ENCODE results near the gene HSD3B2. TPM values are rescaled to one million over a fixed set of nuclear protein-coding genes. Genes with fewer than 3 reads are reported as not detected.

HSD3B2 gene
- total and polyA plus RNA-seq, 10 donors = 0.06 TPM; not detected in 9

DNA sequence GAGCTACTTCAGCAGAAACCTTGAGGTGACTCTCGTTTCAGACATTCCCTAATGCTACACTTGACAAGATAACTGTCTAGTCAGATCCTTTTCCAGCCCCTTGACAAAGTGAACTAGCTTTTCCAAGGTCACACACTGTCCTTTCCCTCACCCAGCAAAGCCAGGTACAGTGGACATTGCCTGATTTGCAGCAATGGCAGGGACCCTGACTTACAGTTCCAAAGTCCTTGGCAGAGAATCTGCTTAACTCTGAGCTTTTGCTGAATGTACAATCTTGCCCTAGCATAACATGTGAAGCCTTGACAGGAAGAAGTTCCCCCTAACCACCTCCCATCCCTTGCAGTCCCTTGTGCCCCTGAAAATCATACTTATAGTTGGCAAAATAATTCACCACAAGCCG is 37.1 kb downstream of the HSD3B2 start:
- Histone ChIP-seq H3K36me3 (no peaks in the 10 kb centered on the region), H3K9me3 (no peaks in the 10 kb centered on the region), H3K27me3 (replicated peaks in 1 of 7) (no peaks in the 10 kb centered on the region), H3K27ac (no peak overlapping the region), H3K4me1 (peaks cover 0 to 3% (median 0%) of the 10 kb centered on the region in 6 donors), H3K4me3 (no peak overlapping the region)
- DNase-seq = no peak
- WGBS, 5 donors = 31 to 54% (median 43%) methylated on average over 2 of the region's 2 CpGs
- TF ChIP-seq, protein P1, sequence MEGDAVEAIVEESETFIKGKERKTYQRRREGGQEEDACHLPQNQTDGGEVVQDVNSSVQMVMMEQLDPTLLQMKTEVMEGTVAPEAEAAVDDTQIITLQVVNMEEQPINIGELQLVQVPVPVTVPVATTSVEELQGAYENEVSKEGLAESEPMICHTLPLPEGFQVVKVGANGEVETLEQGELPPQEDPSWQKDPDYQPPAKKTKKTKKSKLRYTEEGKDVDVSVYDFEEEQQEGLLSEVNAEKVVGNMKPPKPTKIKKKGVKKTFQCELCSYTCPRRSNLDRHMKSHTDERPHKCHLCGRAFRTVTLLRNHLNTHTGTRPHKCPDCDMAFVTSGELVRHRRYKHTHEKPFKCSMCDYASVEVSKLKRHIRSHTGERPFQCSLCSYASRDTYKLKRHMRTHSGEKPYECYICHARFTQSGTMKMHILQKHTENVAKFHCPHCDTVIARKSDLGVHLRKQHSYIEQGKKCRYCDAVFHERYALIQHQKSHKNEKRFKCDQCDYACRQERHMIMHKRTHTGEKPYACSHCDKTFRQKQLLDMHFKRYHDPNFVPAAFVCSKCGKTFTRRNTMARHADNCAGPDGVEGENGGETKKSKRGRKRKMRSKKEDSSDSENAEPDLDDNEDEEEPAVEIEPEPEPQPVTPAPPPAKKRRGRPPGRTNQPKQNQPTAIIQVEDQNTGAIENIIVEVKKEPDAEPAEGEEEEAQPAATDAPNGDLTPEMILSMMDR (IDR thresholded peaks at IDR 0.05 in 8 of 11, conservative IDR thresholded peaks at IDR 0.05 in 3 of 11) = no peak
- TF ChIP-seq POLR2AphosphoS5 (IDR thresholded peaks at IDR 0.05) (no peak), POLR2A (IDR thresholded peaks at IDR 0.05) (no peak)
- intact Hi-C loops (cut with DNase I; ENCODE audit: low total_unique reads) = no loop called here

DNA sequence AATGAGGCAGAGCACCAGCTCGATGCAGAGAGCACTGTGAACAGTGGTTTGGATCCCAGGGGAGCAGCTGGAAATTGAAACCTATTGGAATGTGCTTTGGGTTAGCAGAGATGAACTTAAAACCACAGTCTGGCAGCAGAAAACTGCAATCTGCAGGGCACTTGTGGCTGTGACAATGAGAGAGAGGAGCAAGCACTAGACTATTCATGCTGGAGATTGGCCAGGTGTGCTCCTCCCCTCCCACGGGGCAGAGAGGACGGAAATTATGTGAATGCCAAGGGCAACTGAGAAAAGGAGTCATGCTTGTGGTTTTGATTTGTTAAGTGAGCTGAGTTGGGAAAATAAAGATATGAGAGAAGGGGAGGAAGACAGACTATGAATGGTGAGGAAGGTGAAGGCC is 38.1 kb downstream of the HSD3B2 start:
- peaks cover 0 to 3% (median 0%) of the 10 kb centered on the region in 6 donors for H3K4me1 ChIP-seq
- no peaks in the 10 kb centered on the region for H3K36me3 ChIP-seq
- no peak overlapping the region for H3K27ac ChIP-seq
- H3K9me3 ChIP-seq = no peaks in the 10 kb centered on the region
- no peak for TF ChIP-seq POLR2A (IDR thresholded peaks at IDR 0.05)
- TF ChIP-seq, protein P1 (IDR thresholded peaks at IDR 0.05 in 8 of 11, conservative IDR thresholded peaks at IDR 0.05 in 3 of 11) = no peak
- TF ChIP-seq POLR2AphosphoS5 (IDR thresholded peaks at IDR 0.05) = no peak
- no peak overlapping the region for H3K4me3 ChIP-seq
- 28 to 53% (median 47%) methylated on average over 3 of the region's 3 CpGs for WGBS, 5 donors
- intact Hi-C loops (cut with DNase I; ENCODE audit: low total_unique reads) = no loop called here
- DNase-seq = no peak
- no peaks in the 10 kb centered on the region for H3K27me3 ChIP-seq (replicated peaks in 1 of 7)

DNA sequence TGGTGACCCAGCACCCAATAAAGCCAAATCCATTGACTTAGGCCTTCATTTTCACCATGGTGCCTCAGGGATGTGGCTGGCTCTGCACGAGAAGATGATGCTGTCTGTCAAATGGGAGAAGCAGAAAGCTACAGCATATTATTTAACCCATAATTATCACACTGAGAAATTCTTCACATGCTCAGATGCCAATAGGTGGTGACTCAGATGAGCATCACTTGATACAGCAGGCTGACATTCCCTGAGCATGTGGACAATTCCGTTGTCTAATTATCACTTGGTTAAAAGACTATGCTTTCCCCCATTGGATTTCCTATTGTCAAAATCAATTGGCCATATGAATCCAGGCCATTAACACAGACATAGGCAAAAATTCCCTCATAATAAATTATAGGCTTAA is 48.0 kb downstream of the HSD3B2 start:
- Histone ChIP-seq H3K27ac (no peak overlapping the region), H3K9me3 (no peaks in the 10 kb centered on the region), H3K36me3 (no peaks in the 10 kb centered on the region), H3K4me1 (no peaks in the 10 kb centered on the region), H3K4me3 (no peak overlapping the region), H3K27me3 (replicated peaks in 1 of 7) (no peaks in the 10 kb centered on the region)
- 80 to 92% (median 86%) methylated on average over 2 of the region's 2 CpGs for WGBS, 5 donors
- no peak for DNase-seq
- TF ChIP-seq POLR2A (IDR thresholded peaks at IDR 0.05) = no peak
- TF ChIP-seq, protein P1 (IDR thresholded peaks at IDR 0.05 in 8 of 11, conservative IDR thresholded peaks at IDR 0.05 in 3 of 11) = no peak
- no peak for TF ChIP-seq POLR2AphosphoS5 (IDR thresholded peaks at IDR 0.05)
- intact Hi-C loops (cut with DNase I; ENCODE audit: low total_unique reads) = no loop called here

DNA sequence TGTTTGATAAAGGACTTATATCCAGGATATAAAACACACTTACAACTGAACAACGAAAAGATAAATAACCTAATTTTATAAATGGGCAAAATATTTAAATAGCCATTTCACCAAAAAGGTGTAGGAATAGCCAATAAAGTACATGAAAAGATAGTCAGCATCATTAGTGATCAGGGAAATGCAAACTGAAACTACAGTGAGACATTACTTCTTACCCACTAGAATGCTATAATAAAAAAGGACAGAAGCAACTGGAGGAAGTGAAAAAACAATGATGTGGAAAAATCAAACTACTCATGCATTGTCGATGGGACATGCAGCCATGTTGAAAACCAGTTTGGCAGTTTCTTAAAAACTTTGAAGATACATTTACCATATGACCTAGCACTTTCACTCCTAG is 48.6 kb downstream of the HSD3B2 start:
- intact Hi-C loops (cut with DNase I; ENCODE audit: low total_unique reads) = no loop called here
- no peaks in the 10 kb centered on the region for H3K36me3 ChIP-seq
- no peaks in the 10 kb centered on the region for H3K4me1 ChIP-seq
- no peak overlapping the region for H3K4me3 ChIP-seq
- H3K27me3 ChIP-seq (replicated peaks in 1 of 7) = no peaks in the 10 kb centered on the region
- DNase-seq = no peak
- H3K9me3 ChIP-seq = no peaks in the 10 kb centered on the region
- TF ChIP-seq, protein P1 (IDR thresholded peaks at IDR 0.05 in 8 of 11, conservative IDR thresholded peaks at IDR 0.05 in 3 of 11) = no peak
- TF ChIP-seq POLR2A (IDR thresholded peaks at IDR 0.05) (no peak), POLR2AphosphoS5 (IDR thresholded peaks at IDR 0.05) (no peak)
- WGBS, 5 donors = 55 to 83% (median 75%) methylated on average over 2 of the region's 2 CpGs
- H3K27ac ChIP-seq = no peak overlapping the region
